Kidney capillary endothelial cell (primary cell): ENCODE data around the gene GALR2.
A peak's percentile ranks its signal among the peaks of the same experiment; 100 is the strongest.

Experiments
- DNase-seq: peaks from one replicate; pipeline ENCODE4 v3.0.0-alpha.2; 2018; ENCODE audit warnings: low spot score

GALR2 gene

DNA sequence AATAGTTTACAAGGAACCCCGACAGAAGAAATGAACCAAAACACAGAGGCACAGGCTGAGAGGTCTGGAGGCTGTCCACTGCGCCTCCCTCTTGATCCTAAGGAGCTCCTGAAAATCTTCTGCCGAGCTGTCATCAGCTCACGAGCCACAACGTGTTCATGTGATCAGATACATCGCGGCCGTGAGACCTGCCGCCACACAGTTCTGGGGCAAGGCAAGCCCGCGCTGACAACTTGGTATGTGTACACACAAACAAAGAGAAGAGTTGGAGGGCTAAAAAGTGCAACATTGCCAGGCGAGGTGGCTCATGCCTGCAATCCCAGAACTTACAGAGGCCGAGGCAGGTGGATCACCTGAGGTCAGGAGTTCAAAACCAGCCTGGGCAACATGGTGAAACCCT is 21.4 kb downstream of the GALR2 start:
- DNase-seq = no peak

DNA sequence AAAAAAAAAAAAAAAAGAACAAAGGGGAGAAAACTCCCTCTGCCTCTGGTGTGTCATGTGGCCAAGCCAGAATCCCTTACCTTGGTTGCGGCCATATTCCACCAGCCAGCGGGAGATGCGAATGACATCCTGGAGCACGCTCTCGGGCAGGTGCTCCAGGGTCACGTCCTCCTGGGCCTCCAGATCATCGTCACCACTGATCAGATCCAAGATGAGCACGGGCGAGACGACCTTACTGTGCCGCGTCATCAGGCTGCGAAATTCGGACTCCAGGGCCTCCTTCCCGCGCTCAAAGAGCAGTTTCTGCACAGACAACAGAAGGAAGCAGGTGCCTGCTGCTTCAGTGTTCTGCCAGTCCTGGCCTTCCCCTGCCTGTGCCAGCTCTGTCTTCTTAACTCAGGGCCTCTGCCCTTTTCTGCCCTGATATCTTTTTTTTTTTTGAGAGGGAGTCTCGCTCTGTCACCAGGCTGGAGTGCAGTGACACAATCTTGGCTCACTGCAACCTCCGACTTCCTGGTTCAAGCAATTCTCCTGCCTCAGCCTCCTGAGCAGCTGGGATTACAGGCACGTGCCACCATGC is 23.2 kb downstream of the GALR2 start:
- no peak for DNase-seq

DNA sequence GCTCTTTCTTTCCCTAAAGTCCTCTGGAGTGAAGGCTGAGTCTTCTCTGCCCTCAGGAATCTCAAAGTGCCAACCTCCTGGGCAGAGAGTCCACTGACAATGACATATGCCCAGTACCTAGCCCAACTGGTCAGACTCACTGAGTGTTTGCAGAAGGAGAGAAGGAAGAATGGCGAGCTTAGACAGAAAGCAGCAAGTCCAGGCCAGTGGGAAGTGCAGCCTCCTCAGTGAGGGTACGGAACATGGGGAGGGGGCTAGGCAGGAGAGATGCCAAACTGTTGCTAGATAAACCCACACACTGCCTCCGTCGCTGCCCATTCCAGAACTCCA is 28.3 kb downstream of the GALR2 start:
- DNase-seq = no peak

DNA sequence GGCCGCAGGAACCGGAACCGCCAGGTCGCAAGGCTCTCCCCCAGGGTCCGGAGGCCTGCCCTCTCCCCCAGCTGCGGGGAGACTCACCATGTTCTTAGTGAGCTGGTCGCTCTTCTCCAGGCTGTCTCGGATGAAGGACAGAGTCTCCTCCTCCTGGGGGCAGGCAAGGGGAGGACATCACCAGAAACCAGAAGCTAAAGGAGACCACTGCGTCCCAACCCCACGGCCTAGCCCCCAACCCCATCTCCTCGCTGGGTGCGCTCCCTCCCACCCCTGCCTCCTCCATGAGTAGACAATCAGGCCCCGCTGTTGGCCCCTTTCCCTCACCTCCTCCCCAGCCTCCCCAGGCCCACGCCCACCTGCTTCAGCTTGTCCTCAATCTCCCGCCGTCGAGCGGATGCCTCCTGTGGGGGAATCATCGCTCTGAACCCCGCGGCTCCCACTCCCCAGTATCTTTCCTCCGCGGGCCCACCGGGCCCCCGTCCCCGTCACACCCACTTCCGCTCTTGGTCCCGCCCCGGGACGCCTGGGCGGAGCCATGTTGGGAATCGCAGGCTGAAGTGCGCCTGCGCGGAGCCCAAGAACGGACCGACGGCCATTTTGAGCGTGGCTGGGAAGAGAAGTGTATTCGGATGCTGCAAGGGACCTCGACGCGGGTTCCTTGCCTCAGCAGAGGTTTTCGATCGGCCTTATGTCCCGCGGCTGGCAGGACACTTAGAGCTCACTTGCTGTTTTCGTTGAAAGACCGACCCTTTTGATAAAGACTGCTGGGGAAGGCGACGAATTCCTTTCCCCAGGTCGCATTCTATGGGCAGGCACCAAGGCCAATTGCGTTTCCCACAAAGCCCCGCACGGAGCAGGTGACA is 28.9 kb downstream of the GALR2 start, which contains the start of gene EXOC7:
EXOC7 (minus strand) TSS at position 514 of the 866 bp plus-strand sequence; CDS start at position 419, 95 bp downstream.
- DNase-seq = peak; percentile 92

DNA sequence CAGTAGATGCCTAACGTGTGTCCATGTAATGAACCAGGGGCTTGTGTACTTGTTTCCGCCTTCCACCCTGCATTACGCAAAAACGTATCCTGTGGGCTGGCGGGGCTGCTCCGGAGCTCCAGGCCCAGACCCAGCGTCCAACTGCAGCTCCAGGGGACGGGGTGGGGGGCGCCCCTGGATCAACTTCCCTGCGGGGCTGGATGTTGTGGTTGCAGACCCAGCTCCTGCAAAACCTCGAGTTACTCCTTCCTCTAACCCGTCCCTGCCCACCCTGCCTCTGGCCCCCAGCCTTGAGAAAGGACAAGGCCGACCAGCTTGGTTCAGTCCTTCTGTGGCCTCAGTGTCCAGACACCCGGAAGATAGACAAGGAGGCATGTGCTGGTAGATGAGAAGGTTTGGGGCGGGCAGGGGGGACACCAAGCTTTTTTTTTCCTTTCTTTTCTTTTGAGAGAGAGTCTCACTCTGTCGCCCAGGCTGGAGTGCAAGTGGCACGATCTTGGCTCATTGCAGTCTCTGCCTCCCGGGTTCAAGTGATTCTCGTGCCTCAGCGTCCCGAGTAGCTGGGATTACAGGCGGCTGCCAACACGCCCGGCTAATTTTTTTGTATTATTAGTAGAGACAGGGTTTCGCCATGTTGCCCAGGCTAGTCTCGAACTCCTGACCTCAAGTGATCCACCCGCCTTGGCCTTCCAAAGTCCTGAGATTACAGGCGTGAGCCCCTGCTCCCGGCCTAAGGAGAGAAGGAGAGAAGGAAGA is 29.7 kb downstream of the GALR2 start:
- DNase-seq = no peak

DNA sequence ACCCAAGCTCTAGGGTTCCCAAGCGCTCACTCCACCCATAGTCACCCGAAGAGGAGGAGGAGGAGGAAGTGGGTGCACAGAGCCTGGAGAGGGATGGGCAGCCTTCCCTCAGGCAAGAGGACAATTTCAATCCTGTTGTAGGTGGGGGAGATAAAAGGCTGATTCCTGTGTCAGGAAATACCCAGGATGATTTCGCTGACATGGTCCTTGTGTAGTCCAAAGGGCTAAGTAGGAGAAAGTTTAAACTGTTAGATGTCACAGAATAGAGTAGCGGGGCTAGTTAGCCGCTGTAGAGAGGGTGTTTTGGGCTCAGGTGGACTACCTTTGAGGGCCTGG is 30.3 kb downstream of the GALR2 start:
- no peak for DNase-seq

DNA sequence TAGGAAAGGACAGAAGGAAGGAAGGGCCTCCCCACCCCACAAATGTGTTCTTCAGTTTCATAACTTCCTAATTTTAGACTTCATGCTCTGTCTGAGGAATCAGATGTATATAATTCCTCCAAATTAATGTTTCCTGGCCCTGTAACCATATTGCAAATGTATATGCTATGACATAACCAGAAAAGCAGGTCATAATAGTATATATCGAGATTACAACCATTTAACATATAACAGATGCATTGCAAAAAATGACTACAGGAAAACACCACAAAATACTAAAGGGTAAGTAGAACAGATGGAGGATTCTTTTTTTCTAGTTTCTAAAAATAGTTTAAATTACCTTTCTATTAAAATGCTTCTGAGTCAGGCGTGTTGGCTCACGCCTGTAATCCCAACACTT is 32.1 kb downstream of the GALR2 start:
- no peak for DNase-seq

DNA sequence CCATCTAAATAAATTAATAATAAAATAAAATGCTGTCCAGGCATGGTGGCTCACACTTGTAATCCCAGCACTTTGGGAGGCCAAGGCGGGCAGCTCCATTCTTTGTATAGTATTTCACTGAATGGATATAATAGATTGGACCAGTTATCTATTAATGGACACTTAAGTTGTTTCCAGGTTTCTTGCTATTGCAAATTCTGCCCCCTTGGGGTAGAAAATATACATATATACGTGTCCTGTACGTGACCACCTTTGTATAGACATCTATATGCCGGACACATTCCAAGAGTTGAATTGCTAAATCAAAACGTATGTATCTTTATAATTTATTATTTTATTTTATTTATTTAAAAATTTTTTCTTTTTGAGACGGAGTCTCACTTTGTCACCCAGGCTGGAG is 32.9 kb downstream of the GALR2 start:
- DNase-seq = no peak

DNA sequence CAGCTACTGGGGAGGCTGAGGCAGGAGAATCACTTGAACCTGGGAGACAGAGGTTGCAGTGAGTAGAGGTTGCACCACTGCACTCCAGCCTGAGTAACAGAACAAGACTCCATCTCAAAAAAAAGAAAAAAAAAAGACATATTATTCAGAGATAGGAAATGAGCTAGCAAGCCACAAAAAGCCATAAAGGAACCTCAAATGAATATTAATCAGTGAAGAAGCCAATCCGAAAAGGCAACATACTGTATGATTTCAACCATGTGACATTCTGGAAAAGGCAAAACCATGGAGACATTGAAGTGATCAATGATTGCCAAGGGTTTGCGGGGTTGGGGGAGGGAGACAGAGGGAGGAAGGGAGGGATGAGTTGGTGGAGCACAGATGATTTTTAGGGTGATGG is 37.4 kb downstream of the GALR2 start:
- no peak for DNase-seq

DNA sequence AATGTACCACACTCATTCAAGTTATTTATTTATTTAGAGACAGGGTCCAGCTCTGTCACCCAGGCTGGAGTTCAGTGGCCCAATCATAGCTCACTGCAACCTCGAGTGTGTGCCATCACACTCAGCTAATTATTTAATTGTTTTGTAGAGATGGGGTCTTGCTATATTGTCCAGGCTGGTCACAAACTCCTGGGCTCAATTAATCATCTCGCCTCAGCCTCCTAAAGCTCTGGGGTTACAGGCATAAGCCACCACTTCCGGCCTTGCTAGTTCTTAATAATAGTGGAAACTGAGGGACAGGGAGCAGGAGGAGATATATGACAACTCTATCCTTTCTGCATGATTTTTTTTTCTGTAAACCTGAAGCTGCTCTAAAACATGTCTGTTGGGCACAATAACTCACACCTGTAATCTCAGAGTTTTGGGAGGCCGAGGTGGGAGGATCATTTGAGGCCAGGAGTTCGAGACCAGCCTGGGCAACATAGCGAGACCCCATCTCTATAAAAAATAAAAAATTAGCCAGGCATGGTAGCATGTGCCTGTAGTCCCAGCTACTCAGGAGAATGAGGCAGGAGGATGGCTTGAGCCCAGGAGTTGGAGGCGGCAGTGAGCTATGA is 40.7 kb downstream of the GALR2 start:
- no peak for DNase-seq

DNA sequence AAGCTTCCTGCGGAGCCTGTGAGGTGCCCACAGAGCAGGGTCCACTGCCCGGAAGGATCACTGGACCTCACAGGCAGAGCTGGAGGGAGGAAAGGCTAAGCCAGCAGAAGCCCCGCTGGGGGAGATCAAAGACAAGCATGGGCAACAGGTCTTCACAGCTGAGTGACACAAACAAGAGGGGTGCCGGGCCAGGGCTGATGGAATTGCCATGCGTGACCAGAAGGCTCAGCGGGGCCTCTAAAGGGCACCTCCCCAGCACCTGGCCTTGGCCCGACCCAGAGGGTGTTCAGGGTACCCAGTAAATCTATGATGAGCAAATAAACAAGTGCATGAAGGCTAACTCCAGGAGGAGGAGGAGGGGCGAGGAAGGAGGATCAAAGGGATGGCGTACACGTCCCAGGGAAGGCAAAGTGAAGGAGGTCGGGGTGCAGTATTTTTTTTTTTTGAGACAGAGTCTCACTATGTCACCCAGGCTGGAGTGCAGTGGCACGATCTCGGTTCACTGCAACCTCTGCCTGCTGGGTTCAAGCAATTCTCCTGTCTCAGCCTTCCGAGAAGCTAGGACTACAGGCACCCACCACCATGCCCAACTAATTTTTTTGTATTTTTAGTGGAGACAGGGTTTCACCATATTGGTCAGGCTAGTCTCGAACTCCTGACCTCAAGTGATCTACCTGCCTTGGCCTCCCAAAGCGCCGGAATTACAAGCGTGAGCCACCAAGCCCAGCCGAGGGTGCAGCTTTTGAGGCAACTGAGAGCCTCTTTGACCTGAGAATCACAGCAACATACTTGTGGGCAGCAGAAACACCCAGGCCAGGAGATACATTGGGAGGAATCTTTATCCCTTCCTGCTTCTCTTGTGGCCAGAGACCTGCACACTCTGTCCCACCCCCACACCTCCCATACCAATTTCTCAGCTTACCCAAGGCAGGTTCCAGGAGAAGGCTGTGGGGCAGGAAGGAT is 45.1 kb downstream of the GALR2 start:
- DNase-seq = no peak

DNA sequence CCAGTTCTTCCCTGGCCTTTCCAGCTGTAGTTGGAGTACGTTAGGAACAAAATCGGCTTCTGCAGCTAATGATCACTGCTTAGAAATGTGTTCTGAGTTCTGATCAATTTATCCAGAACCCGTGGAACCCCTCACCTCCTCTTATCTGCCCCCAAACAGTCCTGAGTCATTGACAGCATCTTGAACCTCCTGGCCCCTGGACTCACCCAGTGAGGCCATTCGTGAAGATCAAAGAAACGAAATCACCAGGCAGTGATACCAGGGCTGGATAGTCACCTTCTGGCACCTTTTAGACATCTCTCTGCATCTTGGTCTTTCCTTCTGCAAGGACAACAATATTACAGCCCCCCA is 46.1 kb downstream of the GALR2 start:
- no peak for DNase-seq

DNA sequence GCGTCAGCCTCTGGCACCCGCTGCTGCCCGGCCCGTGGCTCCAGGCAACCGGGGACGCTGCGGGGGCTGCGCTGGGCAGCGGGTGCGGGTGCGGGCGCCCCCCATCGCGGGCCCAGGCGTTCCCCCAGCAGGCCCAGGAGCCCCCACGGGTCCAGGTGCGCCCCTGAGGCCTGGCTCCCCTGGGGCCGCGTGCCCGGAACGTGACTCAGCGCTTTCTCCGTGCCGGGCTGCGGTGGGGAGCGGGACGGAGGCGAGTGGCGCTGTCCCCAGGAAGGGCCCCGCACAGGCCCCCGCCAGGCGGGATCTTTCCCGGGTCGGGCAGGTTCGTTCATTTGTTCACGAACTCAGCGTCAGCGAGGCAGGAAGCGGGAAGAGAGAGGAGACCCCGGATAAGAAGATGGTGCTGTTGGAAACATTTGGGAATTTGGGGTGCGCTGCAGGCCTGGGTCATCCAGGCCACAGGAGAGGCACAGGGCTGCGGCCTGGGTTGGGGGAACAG is 47.4 kb downstream of the GALR2 start:
- DNase-seq = no peak

DNA sequence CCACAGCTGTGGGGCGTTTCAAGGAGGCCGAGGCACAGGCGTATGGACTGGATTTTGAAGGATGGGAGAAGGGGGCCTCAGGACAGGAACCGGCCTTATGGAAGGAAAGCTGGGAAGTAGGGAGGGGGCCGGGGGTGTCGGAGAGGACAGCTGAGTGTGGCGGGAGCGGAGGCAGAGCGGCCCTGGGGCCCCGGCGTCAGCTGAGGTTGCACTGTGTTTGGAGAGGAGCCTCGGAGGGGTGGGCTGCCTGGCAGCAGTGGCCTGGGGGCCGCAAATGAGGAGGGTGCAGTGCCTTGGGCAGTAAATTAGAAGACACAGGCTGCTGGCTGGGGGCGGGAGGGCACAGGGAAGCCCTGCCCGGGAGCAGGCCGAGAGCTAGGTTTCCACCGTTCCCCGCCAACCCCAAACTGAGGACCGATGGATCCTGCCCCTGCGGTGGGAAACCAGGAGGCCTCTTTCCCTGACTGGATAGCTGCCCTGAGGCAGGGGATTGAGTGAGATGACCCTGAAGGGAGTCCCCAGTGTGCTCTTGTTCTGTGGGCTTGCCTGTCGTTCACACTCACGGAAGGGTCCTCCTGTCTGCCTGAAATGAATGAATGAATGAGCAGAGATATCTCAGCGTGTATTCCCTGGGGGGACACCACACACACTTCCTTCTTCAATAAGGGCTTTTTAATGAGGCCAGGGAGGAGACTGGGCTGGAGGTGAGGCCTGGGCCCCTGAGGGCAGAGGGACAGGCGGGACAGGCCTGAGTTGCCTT is 48.0 kb downstream of the GALR2 start:
- no peak for DNase-seq

DNA sequence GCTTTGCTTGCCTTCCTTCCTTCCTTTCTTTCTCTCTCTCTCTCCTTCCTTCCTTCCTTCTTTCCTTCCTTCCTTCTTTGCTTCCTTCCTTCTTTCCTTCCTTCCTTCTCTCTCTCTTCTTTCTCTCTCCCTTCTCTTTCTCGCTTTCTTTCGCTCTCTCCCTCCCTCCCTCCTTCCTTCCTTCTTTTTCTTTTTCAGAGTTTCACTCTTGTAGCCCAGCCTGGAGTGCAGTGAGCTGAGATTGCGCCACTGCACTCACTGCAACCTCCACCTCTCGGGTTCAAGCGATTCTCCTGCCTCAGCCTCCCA is 48.6 kb downstream of the GALR2 start:
- no peak for DNase-seq

DNA sequence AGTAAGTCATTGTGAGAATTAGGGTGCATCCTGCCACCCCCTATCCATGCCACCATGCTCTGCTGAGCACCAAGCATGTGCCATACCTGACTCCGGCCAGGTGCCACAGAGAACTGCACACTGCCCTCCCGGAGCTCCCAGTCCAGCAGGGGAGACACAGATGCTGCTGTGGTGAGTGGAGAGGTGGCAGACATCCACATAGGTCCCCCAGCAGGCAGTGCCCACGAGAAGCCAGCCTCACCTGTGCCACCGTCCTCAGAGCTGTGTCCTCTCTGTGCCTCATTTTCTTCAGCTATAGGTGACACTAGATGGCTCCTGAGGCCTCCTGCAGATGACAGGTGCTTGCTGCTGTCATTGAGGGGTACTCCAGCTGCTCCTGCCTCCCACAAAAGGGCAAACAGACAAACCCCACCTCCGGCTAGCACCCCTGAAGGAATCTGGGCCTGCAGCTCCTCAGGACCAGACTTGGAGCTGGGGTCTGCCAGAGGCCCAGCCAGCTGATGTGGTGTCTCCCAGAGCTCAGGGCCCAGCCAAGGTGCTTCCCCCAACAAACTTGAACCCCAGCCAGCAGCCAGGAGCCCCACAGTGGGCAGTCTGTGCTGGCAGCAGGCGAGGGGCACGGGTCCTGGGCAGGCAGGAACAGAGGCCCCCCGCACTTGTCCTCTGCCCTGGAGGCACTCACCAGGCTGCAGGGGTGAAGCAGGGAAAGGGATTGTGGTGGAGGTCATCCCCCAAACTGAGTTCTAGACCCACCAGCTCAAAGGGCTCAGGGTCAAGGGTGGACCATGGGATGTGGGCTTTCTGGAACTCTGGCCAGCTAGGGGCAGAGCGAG is 49.4 kb downstream of the GALR2 start:
- no peak for DNase-seq

DNA sequence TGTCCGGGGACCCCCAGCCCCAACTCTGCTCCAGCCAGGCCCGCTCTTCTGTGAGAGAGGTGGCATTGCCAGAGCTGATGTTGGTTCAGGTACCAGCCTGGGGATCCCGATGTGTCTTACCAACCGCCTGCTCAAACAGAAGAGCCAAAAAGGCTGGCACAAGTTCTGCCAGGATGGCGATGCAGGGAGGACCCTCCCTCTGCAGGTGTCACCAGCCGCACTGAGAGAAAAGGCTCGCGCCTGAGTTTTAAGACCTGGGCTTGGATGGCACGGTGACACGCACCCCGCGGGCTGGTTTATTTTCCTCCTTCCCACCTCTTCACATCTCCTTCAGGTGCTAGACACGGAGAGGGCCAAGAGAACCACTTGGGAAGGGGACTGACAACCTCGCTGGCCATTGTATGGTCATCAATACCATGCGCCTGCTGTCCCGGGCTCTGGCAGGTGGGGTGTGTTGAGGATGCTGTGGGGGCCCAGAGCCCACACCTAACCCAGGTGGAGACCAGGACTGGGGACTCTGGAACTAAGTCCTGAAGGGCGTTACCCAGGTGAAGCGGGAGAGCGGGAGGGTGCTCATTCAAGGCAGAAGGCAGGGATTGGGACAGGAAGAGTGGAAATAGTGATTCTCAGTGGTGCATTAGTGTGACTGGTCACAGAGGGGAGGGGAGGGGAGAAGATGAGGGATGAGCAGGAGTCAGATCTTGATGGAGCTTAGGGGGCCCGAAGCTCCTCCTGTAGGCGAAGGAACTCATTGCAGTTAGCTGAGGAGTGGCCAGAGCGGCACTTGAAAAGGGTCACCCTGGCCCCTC is 50.2 kb downstream of the GALR2 start:
- no peak for DNase-seq

DNA sequence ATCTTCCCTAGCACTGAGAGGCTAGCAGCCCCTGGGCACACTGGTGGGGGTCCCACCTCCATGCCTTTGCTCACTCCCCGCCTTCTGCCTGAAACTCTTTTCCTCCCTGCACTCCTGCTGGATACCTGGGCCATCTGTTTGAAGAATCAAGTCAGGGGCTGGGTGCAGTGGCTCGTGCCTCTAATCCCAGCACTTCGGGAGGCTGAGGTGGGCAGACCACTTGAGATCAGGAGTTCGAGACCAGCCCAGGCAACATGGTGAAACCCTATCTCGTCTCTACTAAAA is 50.8 kb downstream of the GALR2 start:
- no peak for DNase-seq

DNA sequence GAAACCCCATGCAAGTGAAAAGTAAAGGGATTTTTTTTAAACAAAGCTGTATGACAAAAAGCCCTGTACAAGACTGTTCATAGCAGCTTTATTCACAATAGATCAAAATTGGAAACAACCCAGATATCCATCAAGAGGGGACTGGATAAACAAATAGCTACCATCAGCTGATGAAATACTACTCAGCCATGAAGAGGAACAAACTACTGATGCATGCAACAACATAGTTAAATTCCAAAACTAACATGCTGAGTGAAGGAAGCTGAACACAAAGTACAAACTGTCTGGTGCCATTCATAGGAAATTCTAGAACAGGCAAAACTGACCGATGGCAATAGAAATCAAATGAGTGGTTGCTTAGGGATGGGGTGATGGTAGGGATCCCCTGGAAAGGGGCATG is 51.3 kb downstream of the GALR2 start:
- DNase-seq = no peak
